HFF-Myc (cell line): ENCODE results near the gene RPRD2.

Experiments
- DNase-seq: peaks from one replicate; pipeline ENCODE4 v3.0.0-alpha.2; 2011; ENCODE audit warnings: low read depth; ENCODE audit errors: extremely low read depth
- H3K4me3 ChIP-seq: replicated peaks from 2 replicates; pipeline ENCODE4 v1.5.1; 2011; ENCODE audit warnings: low read depth, mild to moderate bottlenecking, control low read depth, low read length
- TF ChIP-seq, protein P1 (sequence below): IDR thresholded peaks from 2 replicates; pipeline ENCODE4 v1.5.1; 2012; ENCODE audit warnings: mild to moderate bottlenecking, low read depth, low read length, control low read depth; ENCODE audit errors: missing control alignments

Gene RPRD2

DNA sequence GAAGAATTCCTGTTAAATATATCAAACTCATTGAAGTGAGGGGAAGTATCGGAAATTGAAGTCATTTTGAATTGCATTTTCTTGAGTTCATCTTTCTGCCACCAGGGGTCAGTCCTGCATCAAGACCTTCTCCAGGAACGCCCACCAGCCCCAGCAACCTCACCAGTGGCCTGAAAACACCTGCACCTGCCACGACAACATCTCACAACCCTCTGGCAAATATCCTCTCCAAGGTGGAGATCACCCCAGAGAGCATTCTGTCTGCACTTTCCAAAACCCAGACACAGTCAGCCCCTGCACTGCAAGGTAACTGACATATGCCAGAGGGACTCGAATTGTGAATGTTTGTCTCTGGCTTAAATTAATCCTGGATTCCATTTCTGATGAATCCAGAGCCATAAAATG is 100.5 kb downstream of the RPRD2 start:
- no peak for DNase-seq
- TF ChIP-seq, protein P1, sequence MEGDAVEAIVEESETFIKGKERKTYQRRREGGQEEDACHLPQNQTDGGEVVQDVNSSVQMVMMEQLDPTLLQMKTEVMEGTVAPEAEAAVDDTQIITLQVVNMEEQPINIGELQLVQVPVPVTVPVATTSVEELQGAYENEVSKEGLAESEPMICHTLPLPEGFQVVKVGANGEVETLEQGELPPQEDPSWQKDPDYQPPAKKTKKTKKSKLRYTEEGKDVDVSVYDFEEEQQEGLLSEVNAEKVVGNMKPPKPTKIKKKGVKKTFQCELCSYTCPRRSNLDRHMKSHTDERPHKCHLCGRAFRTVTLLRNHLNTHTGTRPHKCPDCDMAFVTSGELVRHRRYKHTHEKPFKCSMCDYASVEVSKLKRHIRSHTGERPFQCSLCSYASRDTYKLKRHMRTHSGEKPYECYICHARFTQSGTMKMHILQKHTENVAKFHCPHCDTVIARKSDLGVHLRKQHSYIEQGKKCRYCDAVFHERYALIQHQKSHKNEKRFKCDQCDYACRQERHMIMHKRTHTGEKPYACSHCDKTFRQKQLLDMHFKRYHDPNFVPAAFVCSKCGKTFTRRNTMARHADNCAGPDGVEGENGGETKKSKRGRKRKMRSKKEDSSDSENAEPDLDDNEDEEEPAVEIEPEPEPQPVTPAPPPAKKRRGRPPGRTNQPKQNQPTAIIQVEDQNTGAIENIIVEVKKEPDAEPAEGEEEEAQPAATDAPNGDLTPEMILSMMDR: peak; percentile 77
- H3K4me3 ChIP-seq: no peak overlapping the region

DNA sequence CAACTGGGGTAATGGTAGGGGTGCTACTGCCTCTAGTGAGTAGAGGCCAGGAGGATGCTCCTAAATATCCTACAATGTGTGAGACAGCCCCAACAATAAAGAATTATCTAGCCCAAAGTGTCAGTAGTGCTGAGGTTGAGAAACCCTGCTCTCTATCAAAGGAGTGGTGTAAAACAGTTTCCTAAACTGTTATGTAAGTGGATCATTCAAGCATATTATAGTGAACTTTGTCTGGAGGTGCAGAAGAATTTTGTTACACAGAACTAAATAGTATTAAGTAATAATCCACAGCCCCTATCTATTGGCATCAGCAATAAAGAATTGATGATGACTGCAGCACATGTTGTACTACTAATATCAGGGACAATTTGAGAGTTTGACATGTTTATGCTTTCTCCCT is 103.0 kb downstream of the RPRD2 start:
- TF ChIP-seq, protein P1: no peak
- DNase-seq: no peak
- H3K4me3 ChIP-seq: no peak overlapping the region

DNA sequence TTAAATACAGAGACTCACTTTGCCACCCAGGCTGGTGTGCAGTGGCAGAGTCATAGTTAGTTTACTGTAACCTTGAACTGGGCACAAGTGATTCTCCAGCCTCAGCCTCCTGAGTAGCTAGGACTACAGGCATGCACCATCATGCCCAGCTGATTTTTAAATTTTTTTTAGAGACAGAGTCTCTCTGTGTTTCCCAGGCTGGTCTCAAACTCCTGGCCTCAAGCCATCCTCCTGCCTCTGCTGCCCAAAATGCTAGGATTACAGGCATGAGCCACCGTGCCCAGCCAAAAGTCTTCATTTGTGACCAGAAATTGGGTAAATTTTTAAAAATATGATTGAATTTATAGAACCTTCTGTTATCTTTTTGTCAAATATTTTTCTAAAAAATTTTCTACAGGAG is 105.3 kb downstream of the RPRD2 start:
- no peak for DNase-seq
- no peak overlapping the region for H3K4me3 ChIP-seq
- TF ChIP-seq, protein P1: no peak

DNA sequence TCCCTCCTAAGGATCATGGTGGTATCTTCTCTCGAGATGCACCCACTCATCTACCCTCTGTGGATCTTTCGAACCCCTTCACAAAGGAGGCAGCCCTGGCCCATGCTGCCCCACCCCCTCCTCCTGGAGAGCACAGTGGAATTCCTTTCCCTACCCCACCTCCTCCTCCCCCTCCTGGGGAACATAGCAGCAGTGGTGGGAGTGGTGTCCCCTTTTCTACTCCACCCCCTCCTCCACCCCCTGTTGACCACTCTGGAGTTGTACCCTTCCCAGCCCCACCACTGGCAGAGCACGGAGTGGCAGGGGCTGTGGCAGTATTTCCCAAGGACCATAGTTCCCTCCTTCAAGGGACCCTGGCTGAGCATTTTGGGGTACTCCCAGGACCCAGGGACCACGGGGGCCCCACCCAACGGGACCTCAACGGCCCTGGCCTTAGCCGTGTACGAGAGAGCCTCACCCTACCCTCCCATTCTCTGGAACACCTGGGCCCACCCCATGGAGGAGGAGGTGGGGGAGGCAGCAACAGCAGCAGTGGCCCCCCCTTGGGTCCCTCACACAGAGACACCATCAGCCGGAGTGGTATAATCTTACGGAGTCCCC is 108.8 kb downstream of the RPRD2 start:
- TF ChIP-seq, protein P1: no peak
- no peak for DNase-seq
- no peak overlapping the region for H3K4me3 ChIP-seq

DNA sequence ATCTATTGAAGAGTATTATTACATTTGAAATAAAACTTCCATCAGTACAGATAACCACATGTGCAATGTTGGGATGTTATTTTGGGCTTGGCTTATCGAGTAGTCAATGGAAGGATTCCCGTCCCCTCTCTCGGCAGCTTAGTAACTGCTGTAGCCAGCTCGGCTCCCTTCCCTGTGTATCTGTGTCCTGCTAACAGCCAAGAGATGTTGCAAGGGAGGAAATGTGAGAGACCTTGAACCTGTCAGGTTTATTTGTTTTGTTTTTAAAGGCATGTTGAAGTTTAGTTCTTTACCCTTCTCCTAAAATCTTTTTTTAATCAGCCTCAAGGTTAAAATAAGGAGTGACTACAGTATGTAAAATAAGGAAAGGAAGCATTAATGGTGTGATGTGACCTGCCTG is 109.7 kb downstream of the RPRD2 start:
- DNase-seq: no peak
- no peak overlapping the region for H3K4me3 ChIP-seq
- TF ChIP-seq, protein P1: no peak

DNA sequence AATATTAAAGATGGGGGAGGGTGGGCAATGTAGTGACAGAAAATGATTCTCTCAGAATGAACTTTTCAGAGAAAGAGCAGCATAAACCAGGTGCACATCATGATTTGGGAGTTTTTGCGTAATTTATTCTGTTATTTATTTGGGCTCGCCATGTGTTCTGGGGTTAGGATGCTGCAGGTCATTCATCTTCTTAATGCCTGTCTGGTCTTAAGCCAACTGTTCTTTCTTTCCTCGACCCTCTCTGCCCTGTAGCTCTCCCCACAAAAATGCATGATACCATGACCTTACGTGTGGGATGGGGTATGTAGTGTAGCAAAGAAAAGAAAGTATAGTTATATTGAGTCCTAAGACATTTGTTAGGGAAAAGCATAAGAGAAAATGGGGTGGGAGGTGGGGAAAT is 110.9 kb downstream of the RPRD2 start:
- TF ChIP-seq, protein P1: no peak
- no peak for DNase-seq
- no peak overlapping the region for H3K4me3 ChIP-seq

DNA sequence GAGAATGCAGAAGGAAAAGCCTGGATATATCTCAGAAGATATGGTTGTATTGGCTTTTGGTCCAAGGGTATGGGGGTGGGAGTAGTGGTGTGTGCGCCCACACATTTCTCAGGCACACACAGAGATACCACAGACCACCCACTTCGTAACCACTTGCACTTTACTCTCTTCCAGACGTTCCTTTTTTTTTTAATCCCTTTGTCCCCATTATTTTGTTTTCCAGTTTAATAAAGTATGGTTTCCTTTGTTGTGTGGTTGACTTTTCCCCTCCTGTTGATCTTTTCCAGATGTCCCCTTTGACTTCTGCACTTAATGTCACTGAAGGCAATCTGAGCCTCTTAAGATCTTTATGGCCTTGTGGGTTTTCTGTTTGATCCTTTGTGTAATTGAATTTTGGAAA is 112.8 kb downstream of the RPRD2 start:
- no peak overlapping the region for H3K4me3 ChIP-seq
- TF ChIP-seq, protein P1: no peak
- DNase-seq: peak; percentile 26
